Bronchial epithelial cell (primary cell): Measurements from ENCODE around the gene TEX10. TPM values are rescaled to one million over a fixed set of nuclear protein-coding genes. Genes with fewer than 3 reads are reported as not detected.

Experiments
- DNase-seq: peaks from one replicate; pipeline ENCODE4 v3.0.0-alpha.2; 2010; ENCODE audit warnings: low read depth
- FAIRE-seq: peaks from 2 replicates; lab custom pipeline; 2011; peaks lifted over from hg19 to GRCh38; lab: Jason Lieb, UNC
- H3K27me3 ChIP-seq: 2 replicates; pipeline ENCODE4 v1.5.1; 2011; ENCODE audit warnings: low read length; ENCODE audit not compliant: control insufficient read depth, insufficient read depth
- H3K36me3 ChIP-seq: 2 replicates; pipeline ENCODE4 v1.5.1; 2011; ENCODE audit warnings: low read length; ENCODE audit not compliant: control insufficient read depth, insufficient read depth
- H3K4me3 ChIP-seq: 2 replicates; pipeline ENCODE4 v1.5.1; 2011; ENCODE audit warnings: mild to moderate bottlenecking, low read depth, low read length, control low read depth
- CTCF ChIP-seq: IDR thresholded peaks from 2 replicates; pipeline ENCODE4 v1.5.1; 2011; ENCODE audit warnings: mild to moderate bottlenecking, moderate library complexity, low read length, control low read depth, inconsistent platforms; ENCODE audit not compliant: insufficient read depth, severe bottlenecking
- total RNA-seq: library from RNA; depleted of rRNA; stranded (reverse); fragments of >200 nt; gene quantifications from 2 replicates; pipeline ENCODE4 v1.2.1, GENCODE V29; 2014

Gene TEX10
- total RNA-seq, 1 donor from 2014 or later: 30.0 TPM

DNA sequence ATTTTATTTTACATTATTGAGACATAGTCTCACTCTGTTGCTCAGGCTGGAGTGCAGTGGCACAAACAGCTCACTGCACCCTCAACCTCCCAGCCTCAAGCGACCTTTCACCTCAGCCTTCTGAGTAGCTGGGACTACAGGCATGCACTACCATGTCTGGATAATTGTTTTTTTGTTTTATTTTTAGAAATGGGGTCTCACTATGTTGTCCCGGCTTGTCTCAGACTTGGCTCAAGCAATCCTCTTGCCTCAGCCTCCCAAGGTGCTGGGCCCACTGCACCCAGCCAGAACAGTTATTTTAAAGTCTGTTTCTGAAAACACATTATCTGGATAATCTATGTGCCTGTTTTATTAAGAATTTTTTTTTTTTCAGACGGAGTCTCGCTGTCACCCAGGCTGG, 62.0 kb downstream of the TEX10 start:
- FAIRE-seq: no peak
- no peak for DNase-seq
- TF ChIP-seq CTCF: no peak
- no peaks in the 10 kb centered on the region for H3K27me3 ChIP-seq
- H3K36me3 ChIP-seq: no peaks in the 10 kb centered on the region
- no peak overlapping the region for H3K4me3 ChIP-seq

- no peak overlapping the region for H3K4me3 ChIP-seq
- H3K36me3 ChIP-seq: peaks cover 3% of the 10 kb centered on the region
- no peak for TF ChIP-seq CTCF
- no peak for DNase-seq
- no peaks in the 10 kb centered on the region for H3K27me3 ChIP-seq
- no peak for FAIRE-seq
Observed at GRCh38 chr9:100287186-100287585, 65.6 kb downstream of the TEX10 start.

DNA sequence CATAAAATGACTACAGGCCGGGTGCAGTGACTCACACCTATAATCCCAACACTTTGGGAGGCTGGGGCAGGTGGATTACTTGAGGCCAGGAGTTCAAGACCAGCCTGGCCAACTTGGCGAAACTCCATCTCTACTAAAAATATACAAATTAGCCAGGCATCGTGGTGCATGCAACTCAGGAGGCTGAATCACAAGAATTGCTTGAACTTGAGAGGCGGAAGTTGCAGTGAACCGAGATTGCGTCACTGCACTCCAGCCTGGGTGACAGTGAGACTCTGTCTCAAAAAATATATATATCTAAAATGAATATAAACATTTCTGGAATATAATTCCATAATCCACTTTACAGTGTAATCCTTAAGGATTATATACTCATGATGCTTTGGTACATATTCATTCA, 66.5 kb downstream of the TEX10 start:
- FAIRE-seq (no peak), DNase-seq (no peak)
- H3K4me3 ChIP-seq: no peak overlapping the region
- TF ChIP-seq CTCF: no peak
- no peaks in the 10 kb centered on the region for H3K27me3 ChIP-seq
- H3K36me3 ChIP-seq: peaks cover 3% of the 10 kb centered on the region

- DNase-seq (no peak), FAIRE-seq (no peak)
- H3K27me3 ChIP-seq: no peaks in the 10 kb centered on the region
- no peak for TF ChIP-seq CTCF
- no peak overlapping the region for H3K4me3 ChIP-seq
- peaks cover 3% of the 10 kb centered on the region for H3K36me3 ChIP-seq
Observed at GRCh38 chr9:100285601-100286000, 67.1 kb downstream of the TEX10 start.

DNA sequence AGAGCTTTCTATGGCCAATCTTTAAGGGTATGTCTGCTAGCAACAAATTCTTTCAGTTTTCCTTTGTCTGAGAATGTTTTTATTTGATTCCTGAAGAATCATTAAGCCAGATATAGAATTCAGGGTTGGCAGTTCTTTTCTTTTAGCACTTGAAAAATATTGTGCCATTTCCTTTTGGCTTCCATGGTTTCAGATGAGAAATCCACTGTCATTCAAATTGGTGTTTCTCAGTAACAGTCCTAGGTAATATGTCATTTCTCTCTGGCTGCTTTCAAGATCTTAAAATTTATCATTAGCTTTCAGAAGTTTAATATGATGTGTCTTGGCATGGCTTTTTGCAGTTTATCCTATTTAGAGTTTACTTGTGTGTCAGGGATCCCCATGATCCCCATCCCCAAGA, 67.7 kb downstream of the TEX10 start:
- Histone ChIP-seq H3K27me3 (no peaks in the 10 kb centered on the region), H3K36me3 (peaks cover 3% of the 10 kb centered on the region), H3K4me3 (no peak overlapping the region)
- DNase-seq (no peak), FAIRE-seq (no peak)
- no peak for TF ChIP-seq CTCF

- H3K4me3 ChIP-seq: no peak overlapping the region
- TF ChIP-seq CTCF: no peak
- DNase-seq (no peak), FAIRE-seq (no peak)
- no peaks in the 10 kb centered on the region for H3K27me3 ChIP-seq
- H3K36me3 ChIP-seq: peaks cover 3% of the 10 kb centered on the region
Observed at GRCh38 chr9:100284247-100284646, 68.5 kb downstream of the TEX10 start.
